ENCODE measurements around the gene INHBA.

Gene INHBA

DNA sequence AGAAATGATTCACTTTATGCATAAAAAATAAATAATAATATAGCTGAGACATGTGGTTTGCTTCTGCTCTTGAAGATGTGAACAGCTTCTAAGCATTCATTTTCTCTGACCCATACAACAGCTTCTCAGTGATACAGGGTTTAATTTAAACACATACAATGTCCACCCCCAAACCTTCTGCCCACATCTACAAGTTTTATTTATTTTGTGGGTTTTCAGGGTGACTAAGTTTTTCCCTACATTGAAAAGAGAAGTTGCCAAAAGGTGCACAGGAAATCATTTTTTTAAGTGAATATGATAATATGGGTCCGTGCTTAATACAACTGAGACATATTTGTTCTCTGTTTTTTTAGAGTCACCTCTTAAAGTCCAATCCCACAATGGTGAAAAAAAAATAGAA lies 17.2 kb downstream of the INHBA start:
- DNase-seq, result no peak

- no peak for DNase-seq
Measured at GRCh38 chr7:41682422-41682821, 20.5 kb downstream of the INHBA start.

- no peak for DNase-seq
Measured at GRCh38 chr7:41679566-41679965, 23.3 kb downstream of the INHBA start.

GRCh38 chr7:41674505-41675023 lies 28.3 kb downstream of the INHBA start:
- DNase-seq, result no peak

DNA sequence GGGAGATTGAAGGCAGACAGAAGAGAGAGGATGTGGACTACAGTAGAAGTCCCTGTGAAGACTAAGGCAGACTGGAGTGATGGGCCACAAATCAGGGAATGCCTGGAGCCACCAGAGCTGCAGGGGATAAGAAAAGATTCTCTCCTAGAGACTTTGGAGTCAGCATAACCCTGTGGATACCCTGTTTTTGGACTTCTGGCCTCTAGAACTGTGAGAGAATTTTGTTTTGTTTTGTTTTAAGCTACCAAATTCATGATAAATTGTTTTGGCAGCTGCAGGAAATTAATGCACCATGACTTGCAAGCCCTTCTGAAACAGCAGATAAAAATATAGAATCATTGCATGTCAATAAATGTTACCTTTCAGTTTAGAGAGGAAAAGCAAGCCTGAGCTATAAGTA lies 41.3 kb downstream of the INHBA start:
- no peak for DNase-seq

DNA sequence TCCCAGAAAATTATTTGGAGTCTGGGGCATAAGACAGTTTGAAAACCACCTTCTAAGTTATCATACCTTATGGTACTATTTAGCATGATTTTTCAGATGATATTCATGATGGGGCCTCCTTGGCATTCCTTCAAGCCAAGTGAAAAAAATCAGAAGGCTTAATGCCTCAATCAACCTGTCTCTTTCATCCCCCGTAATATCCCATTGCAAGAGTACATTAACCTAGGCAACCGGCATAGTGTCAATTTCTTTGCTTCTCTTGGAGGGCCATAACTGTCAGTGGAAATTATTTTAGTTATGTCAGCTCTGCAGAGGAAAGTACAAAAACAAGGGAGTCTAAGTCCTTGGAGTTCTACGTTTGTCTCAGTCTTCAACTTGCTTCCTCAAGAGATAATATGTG lies 43.4 kb downstream of the INHBA start:
- no peak for DNase-seq

GRCh38 chr7:41656366-41656765 lies 46.5 kb downstream of the INHBA start:
- DNase-seq, result no peak

- DNase-seq, result no peak
Measured at GRCh38 chr7:41655426-41655825, 47.5 kb downstream of the INHBA start.

DNA sequence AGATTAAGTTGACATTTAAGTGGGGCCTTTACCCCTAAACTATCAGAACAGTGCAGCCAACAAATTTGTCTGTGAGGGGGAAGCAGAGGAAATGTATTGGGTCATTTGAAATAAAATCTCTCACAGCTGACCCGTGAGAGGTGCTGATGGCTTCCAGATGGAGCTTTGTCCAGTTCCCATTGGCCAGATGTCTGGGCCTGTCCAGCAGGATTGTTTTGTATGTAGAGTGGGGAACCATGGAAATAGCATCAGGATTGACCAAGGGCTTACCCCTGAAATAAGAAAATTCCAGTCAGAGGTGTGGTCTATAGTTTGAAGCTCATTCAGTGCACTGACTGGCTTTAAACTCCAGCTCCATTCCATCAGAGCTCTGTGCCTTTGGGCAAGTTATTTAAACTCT lies 50.6 kb downstream of the INHBA start:
- DNase-seq, result no peak

GRCh38 chr7:41648501-41648900 lies 54.4 kb downstream of the INHBA start:
- DNase-seq, result no peak

DNA sequence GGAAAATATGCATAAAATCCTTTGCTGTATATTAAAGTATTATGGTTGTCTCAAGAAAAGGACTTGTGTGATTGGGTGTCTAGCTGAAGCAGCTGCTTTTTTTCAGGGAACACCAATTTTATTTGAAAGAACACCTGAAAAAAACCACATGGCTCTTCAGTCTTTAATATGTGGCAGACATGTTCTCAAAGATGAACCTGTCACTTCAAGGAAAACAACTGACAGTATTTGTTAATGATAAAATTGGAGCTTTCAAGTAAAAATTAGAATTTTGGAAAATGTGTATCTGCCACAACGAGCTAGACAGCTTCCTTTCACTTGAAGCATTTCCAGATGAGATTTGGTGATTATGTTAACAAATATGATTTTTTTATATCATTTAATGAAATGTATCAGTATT lies 59.3 kb downstream of the INHBA start:
- DNase-seq, result no peak

DNA sequence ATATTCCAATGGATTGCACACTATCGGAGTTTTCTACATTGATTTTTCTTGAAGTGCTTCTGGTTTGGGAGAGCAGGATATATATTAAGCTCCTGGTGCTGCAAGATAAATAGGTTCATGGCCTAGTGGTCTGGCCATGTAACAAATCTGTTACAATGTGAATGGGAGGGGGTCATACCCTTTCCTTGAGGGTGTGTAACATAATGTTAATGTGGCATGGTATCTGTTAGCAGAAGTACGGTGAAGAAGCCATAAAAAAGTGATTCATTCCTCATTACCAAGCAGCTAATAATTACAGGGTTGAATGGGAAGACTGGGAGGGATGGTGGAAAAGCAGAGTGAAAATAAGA lies 61.2 kb downstream of the INHBA start:
- DNase-seq, result no peak

DNA sequence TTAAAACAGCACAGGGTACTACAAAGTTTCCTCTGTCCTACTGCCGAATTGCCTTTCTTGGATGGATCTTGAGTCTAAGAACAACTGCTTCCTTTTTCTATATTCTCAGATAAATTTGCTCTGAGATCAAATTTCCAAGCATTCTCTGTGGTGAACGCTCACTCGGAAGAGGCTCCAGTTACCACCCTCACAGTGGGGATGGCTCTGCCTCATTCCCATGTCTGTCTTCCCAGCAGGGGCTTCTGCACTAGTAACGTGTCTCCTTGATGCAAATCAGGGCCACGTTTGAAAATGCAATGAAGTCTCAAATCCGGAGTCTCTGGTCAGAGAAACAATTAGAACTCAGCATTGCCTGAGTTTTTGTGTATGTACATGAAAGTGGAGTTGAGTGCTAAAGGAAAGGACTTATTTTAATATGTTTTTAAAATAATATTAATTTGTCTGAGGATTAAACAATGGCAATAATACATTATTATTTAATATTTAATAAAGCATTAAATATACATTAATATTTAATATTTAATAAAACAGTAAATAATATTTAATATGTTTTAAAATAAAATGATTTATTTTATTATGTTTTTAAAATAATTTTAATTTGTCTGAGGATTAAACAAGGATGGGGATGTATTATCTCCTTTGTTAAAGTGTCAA lies 61.8 kb downstream of the INHBA start:
- no peak for DNase-seq

DNA sequence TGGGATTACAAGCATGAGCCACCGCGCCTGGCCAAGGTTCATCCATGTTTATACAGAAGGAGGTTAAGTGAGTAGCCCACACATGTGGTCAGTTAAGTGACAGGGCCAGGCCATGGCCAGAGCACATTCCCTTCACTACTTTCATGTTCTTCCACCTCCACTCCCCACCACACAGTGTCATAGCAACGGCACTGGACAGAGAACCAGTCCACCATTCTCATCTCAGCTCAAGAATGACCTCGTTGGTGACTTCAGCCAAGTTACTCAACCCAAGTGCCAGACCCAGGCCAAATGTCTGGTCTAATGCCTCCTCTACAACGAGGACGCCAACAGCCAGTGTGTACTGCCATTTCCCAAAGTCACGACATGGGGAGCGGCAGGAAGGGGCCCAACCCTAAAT lies 62.4 kb downstream of the INHBA start:
- no peak for DNase-seq

GRCh38 chr7:41637049-41637448 lies 65.8 kb downstream of the INHBA start:
- DNase-seq, result no peak

Data from NCI-H1694 (cell line).